B cell (primary cell): Measurements from ENCODE around the gene STPG4. TPM values are rescaled to one million over a fixed set of nuclear protein-coding genes. Genes with fewer than 3 reads are reported as not detected.

ENCODE experiments used
- ATAC-seq: fragments of 200-7000 bp; cut with Tn5 transposase; one replicate; pipeline ENCODE4 v1.10.0; 2021; ENCODE audit warnings: low read depth, mild to moderate bottlenecking, moderate number of reproducible peaks, moderate library complexity
- CTCF ChIA-PET: fragments of 350-600 bp; sonication (Branson Sonifier 250); formaldehyde crosslinking; loops from one replicate; lab custom pipeline; 2021; ENCODE audit warnings: antibody characterized with exemption, inconsistent platforms; lab: Charles Lee
- POLR2A ChIA-PET: fragments of 350-600 bp; sonication (Branson Sonifier 250); formaldehyde crosslinking; loops from one replicate; lab custom pipeline; 2021; ENCODE audit warnings: antibody characterized with exemption; lab: Charles Lee
- DNase-seq: peaks from one replicate; pipeline ENCODE4 v3.0.0; 2013
- H2AFZ ChIP-seq: 2 replicates; pipeline ENCODE4 v1.6.1; 2012; ENCODE audit warnings: mild to moderate bottlenecking, low read depth, low read length; ENCODE audit not compliant: insufficient read depth, poor library complexity, severe bottlenecking
- H3K27ac ChIP-seq, 2 donors: 1 replicate in 1 of 2; 2 replicates in 1 of 2; pipeline ENCODE4 v1.5.1; 2012 to 2013; ENCODE audit warnings: low read length in 2 of 2, mild to moderate bottlenecking in 2 of 2, moderate library complexity in 1 of 2
- H3K27me3 ChIP-seq, 4 experiments: fragments of 200-600 bp in 1 of 4; sonication (generic) in 1 of 4; replicated peaks in 1 of 4; 1 replicate in 2 of 4; 2 replicates in 2 of 4; pipeline versions ENCODE4 v1.6.1 to v1.7.0; 2013 to 2016; ENCODE audit warnings: low read length in 3 of 4, mild to moderate bottlenecking in 2 of 4, mixed read lengths in 1 of 4, moderate library complexity in 1 of 4; ENCODE audit not compliant: insufficient read depth in 4 of 4, control insufficient read depth in 3 of 4; ENCODE audit errors: control extremely low read depth in 1 of 4
- H3K36me3 ChIP-seq, 2 experiments: replicated peaks in 1 of 2; 1 replicate in 1 of 2; 2 replicates in 1 of 2; pipeline versions ENCODE4 v1.6.1 to v1.7.1; 2013; ENCODE audit warnings: low read length in 1 of 2; ENCODE audit not compliant: insufficient read depth in 2 of 2, control insufficient read depth in 1 of 2; ENCODE audit errors: control extremely low read depth in 1 of 2, extremely low read depth in 1 of 2
- H3K4me1 ChIP-seq, 2 donors: fragments of 200-600 bp in 1 of 2; sonication (generic) in 1 of 2; 1 replicate in 1 of 2; 2 replicates in 1 of 2; pipeline versions ENCODE4 v1.5.1 to v1.6.1; 2013 to 2017; ENCODE audit warnings: low read length in 2 of 2; ENCODE audit not compliant: control insufficient read depth in 2 of 2, insufficient read depth in 2 of 2
- H3K4me2 ChIP-seq: replicated peaks from 2 replicates; pipeline ENCODE3; 2012; ENCODE audit warnings: mild to moderate bottlenecking, low read depth, low read length; ENCODE audit not compliant: poor library complexity, severe bottlenecking
- H3K4me3 ChIP-seq, 5 experiments: fragments of 200-600 bp in 1 of 5; sonication (generic) in 1 of 5; 1 replicate in 3 of 5; 2 replicates in 2 of 5; pipeline versions ENCODE4 v1.5.1 to v1.7.0; 2011 to 2016; ENCODE audit warnings: low read length in 4 of 5, mild to moderate bottlenecking in 4 of 5, low read depth in 2 of 5, control low read depth in 1 of 5, moderate library complexity in 1 of 5; ENCODE audit not compliant: insufficient read depth in 1 of 5; ENCODE audit errors: control extremely low read depth in 1 of 5, extremely low read depth in 1 of 5
- H3K79me2 ChIP-seq: fragments of 200-600 bp; sonication (generic); one replicate; pipeline ENCODE4 v1.6.0; 2016; ENCODE audit warnings: low read length; ENCODE audit not compliant: control insufficient read depth, insufficient read depth
- H3K9ac ChIP-seq: fragments of 200-600 bp; sonication (generic); 2 replicates; pipeline ENCODE4 v1.6.1; 2017; ENCODE audit warnings: mild to moderate bottlenecking, low read length, moderate library complexity
- H3K9me3 ChIP-seq, 3 donors: one replicate each; pipeline versions ENCODE4 v1.6.1 to v1.7.1; 2013; ENCODE audit warnings: low read length in 2 of 3; ENCODE audit not compliant: control insufficient read depth in 2 of 3, insufficient read depth in 1 of 3; ENCODE audit errors: control extremely low read depth in 1 of 3
- H4K20me1 ChIP-seq: 2 replicates; pipeline ENCODE4 v1.6.0; 2012; ENCODE audit warnings: mild to moderate bottlenecking, low read length; ENCODE audit not compliant: insufficient read depth, control insufficient read depth, poor library complexity, severe bottlenecking
- H3K27ac Mint-ChIP-seq: one replicate; pipeline ENCODE4 v1.8.0; 2021; ENCODE audit warnings: mixed read lengths
- H3K27me3 Mint-ChIP-seq: one replicate; pipeline ENCODE4 v1.8.0; 2021; ENCODE audit warnings: mixed read lengths
- H3K4me1 Mint-ChIP-seq: one replicate; pipeline ENCODE4 v1.8.0; 2021; ENCODE audit warnings: mixed read lengths
- H3K4me3 Mint-ChIP-seq: one replicate; pipeline ENCODE4 v1.8.0; 2021; ENCODE audit warnings: mixed read lengths
- H3K9me3 Mint-ChIP-seq: one replicate; pipeline ENCODE4 v1.8.0; 2022; ENCODE audit warnings: mixed read lengths; ENCODE audit not compliant: insufficient read depth
- EZH2 ChIP-seq: IDR thresholded peaks from 2 replicates; pipeline ENCODE4 v1.6.1; 2012; ENCODE audit warnings: borderline replicate concordance, low read depth, mild to moderate bottlenecking, moderate library complexity, low read length; ENCODE audit not compliant: insufficient read depth, poor library complexity, severe bottlenecking
- WGBS: methylation state at CpG from one replicate; pipeline ENCODE4 v1.1.5; 2013; ENCODE audit warnings: missing lambda C conversion rate; ENCODE audit not compliant: insufficient coverage; 5-methylcytosine and 5-hydroxymethylcytosine counted together
- intact Hi-C: fragments of 100-400 bp; cut with micrococcal nuclease; formaldehyde crosslinking; loops from one replicate; pipeline ENCODE4 v1.10.0; 2022
- polyA plus RNA-seq: library from polyadenylated mRNA; depleted of rRNA; stranded (reverse); fragments of >200 nt; gene quantifications from 2 replicates; pipeline ENCODE4 v1.2.3, GENCODE V29; 2012
- total RNA-seq, 2 donors: library from RNA; stranded (reverse); fragments of 120-200 nt in 1 of 2; gene quantifications; 1 replicate in 1 of 2; 2 replicates in 1 of 2; pipeline versions ENCODE4 v1.2.3 to v1.2.4, GENCODE V29; 2013 to 2022
- TF ChIP-seq, protein P1 (sequence below): fragments of 200-600 bp; IDR thresholded peaks from one replicate; pipeline ENCODE4 v1.8.0; 2022; ENCODE audit warnings: antibody characterized with exemption, mild to moderate bottlenecking

The STPG4 gene
- total and polyA plus RNA-seq, 2 donors (not counting 1 experiment from before 2014, with no cell fraction given): 0.31 to 0.79 TPM

DNA sequence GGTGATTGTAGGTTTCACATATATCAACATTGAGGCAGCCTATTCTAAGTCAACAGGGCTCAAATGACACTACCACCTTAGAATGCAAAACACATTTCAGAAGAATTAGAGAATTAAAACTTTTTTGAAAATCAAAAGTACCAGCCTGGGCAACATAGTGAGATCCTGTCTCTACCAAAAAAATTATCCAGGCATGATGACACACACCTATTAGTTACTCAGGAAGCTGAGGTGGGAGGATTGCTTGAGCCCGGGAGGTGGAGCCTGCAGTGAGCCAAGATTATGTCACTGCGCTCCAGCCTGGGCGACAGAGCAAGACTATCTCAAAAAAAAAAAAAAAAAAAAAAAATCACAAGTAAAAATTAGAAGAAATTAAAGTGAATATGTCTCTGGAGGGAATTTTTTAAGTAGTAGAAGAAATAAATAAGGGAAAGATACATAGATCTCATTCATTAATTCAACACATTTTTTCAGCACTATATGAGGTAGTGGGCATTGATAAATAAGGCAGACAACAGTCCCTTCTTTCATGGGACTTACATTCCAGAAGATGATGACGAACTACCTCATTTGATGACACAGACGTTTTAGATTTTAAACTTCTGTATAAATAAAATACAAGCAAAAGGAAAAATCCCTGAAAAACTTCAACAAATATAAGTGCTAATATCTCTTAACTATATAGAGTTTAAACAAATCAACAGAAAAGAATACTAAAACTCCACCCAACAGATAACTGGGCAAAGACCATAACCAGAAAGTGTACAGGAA is 42.3 kb downstream of the STPG4 start:
- no CpG with 5 or more reads among the region's 5 CpGs for WGBS
- no peak overlapping the region for H3K9ac ChIP-seq
- H3K36me3 ChIP-seq: no peaks in the 10 kb centered on the region
- no peaks in the 10 kb centered on the region for H4K20me1 ChIP-seq
- no peak for ATAC-seq
- ChIA-PET CTCF (interaction anchor here (1.7 kb wide), 1 partner anchor 8 kb away, joined by 3 read pairs; no protein-coding TSS in a partner anchor), POLR2A (no interaction called here)
- no peak overlapping the region for H3K27ac ChIP-seq
- Mint-ChIP-seq H3K27me3 (no peaks in the 10 kb centered on the region), H3K27ac (no peak overlapping the region), H3K9me3 (no peaks in the 10 kb centered on the region), H3K4me3 (no peak overlapping the region), H3K4me1 (no peaks in the 10 kb centered on the region)
- H3K4me3 ChIP-seq: no peak overlapping the region
- H3K4me1 ChIP-seq: no peaks in the 10 kb centered on the region
- no peak for DNase-seq
- no peaks in the 10 kb centered on the region for H3K79me2 ChIP-seq
- no peaks in the 10 kb centered on the region for H3K9me3 ChIP-seq
- H3K27me3 ChIP-seq: no peaks in the 10 kb centered on the region
- intact Hi-C loops: no loop called here
- H2AFZ ChIP-seq: no peak overlapping the region
- no peak overlapping the region for H3K4me2 ChIP-seq
- TF ChIP-seq, protein P1, sequence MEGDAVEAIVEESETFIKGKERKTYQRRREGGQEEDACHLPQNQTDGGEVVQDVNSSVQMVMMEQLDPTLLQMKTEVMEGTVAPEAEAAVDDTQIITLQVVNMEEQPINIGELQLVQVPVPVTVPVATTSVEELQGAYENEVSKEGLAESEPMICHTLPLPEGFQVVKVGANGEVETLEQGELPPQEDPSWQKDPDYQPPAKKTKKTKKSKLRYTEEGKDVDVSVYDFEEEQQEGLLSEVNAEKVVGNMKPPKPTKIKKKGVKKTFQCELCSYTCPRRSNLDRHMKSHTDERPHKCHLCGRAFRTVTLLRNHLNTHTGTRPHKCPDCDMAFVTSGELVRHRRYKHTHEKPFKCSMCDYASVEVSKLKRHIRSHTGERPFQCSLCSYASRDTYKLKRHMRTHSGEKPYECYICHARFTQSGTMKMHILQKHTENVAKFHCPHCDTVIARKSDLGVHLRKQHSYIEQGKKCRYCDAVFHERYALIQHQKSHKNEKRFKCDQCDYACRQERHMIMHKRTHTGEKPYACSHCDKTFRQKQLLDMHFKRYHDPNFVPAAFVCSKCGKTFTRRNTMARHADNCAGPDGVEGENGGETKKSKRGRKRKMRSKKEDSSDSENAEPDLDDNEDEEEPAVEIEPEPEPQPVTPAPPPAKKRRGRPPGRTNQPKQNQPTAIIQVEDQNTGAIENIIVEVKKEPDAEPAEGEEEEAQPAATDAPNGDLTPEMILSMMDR: no peak
- TF ChIP-seq EZH2: no peak

GRCh38 chr2:47109680-47110079 is 45.4 kb downstream of the STPG4 start:
- H3K9me3 ChIP-seq: no peaks in the 10 kb centered on the region
- no peaks in the 10 kb centered on the region for H3K9me3 Mint-ChIP-seq
- no peak overlapping the region for H3K9ac ChIP-seq
- ATAC-seq (no peak), DNase-seq (no peak)
- no peaks in the 10 kb centered on the region for H4K20me1 ChIP-seq
- no peaks in the 10 kb centered on the region for H3K4me1 Mint-ChIP-seq
- H3K4me3 Mint-ChIP-seq: no peak overlapping the region
- H3K36me3 ChIP-seq: no peaks in the 10 kb centered on the region
- H3K4me2 ChIP-seq: no peak overlapping the region
- ChIA-PET CTCF (no interaction called here), POLR2A (interaction anchor here (0.6 kb wide), 1 partner anchor 190 kb away, joined by 7 read pairs; no protein-coding TSS in a partner anchor)
- WGBS: 93% methylated on average over 2 of the region's 5 CpGs
- no peaks in the 10 kb centered on the region for H3K27me3 Mint-ChIP-seq
- no peaks in the 10 kb centered on the region for H3K27me3 ChIP-seq
- H3K4me1 ChIP-seq: no peaks in the 10 kb centered on the region
- H3K79me2 ChIP-seq: no peaks in the 10 kb centered on the region
- no peak for TF ChIP-seq EZH2
- TF ChIP-seq, protein P1: no peak
- H3K27ac Mint-ChIP-seq: no peak overlapping the region
- intact Hi-C loops: no loop called here
- H3K27ac ChIP-seq: no peak overlapping the region
- H3K4me3 ChIP-seq: no peak overlapping the region
- H2AFZ ChIP-seq: no peak overlapping the region
